GM23338 (cell line): Measurements from ENCODE around the gene KLLN. TPM values are rescaled to one million over a fixed set of nuclear protein-coding genes. Genes with fewer than 3 reads are reported as not detected.
A peak's percentile ranks its signal among the peaks of the same experiment; 100 is the strongest.

Experiments used
- ATAC-seq: fragments of 200-7000 bp; cut with Tn5 transposase; 3 replicates; pipeline ENCODE4 v1.9.1; 2020
- DNase-seq: peaks from one replicate; pipeline ENCODE4 v3.0.0-alpha.2; 2015; ENCODE audit warnings: low spot score
- H2AFZ ChIP-seq: fragments of 200-600 bp; sonication (generic); 2 replicates; pipeline ENCODE4 v1.8.0; 2016; ENCODE audit warnings: antibody characterized with exemption, mild to moderate bottlenecking, moderate library complexity
- H3F3A ChIP-seq: fragments of 200-600 bp; sonication (generic); replicated peaks from 2 replicates; pipeline ENCODE4 v1.8.0; 2017; ENCODE audit warnings: antibody characterized with exemption, mixed run types, low read depth
- H3K27ac ChIP-seq: fragments of 200-600 bp; sonication (generic); 2 replicates; pipeline ENCODE4 v1.6.1; 2016; ENCODE audit warnings: low read depth
- H3K27me3 ChIP-seq: fragments of 200-600 bp; sonication (generic); 2 replicates; pipeline ENCODE4 v1.8.0; 2016; ENCODE audit warnings: mild to moderate bottlenecking, mixed run types, moderate library complexity; ENCODE audit not compliant: insufficient read depth
- H3K36me3 ChIP-seq: fragments of 200-600 bp; sonication (generic); 2 replicates; pipeline ENCODE4 v1.8.0; 2016; ENCODE audit warnings: mild to moderate bottlenecking; ENCODE audit not compliant: insufficient read depth
- H3K4me1 ChIP-seq: fragments of 200-600 bp; sonication (generic); 2 replicates; pipeline ENCODE4 v1.8.0; 2016; ENCODE audit warnings: mild to moderate bottlenecking, moderate library complexity; ENCODE audit not compliant: insufficient read depth
- H3K4me2 ChIP-seq: fragments of 200-600 bp; sonication (generic); 2 replicates; pipeline ENCODE4 v1.7.1; 2017; ENCODE audit warnings: mixed run types
- H3K4me3 ChIP-seq: fragments of 200-600 bp; sonication (generic); 2 replicates; pipeline ENCODE4 v1.6.1; 2016; ENCODE audit warnings: mixed run types
- H3K79me2 ChIP-seq: fragments of 200-600 bp; sonication (generic); replicated peaks from 2 replicates; pipeline ENCODE4 v1.8.0; 2017; ENCODE audit warnings: mild to moderate bottlenecking; ENCODE audit not compliant: insufficient read depth
- H3K9me2 ChIP-seq: fragments of 200-600 bp; sonication (generic); 2 replicates; pipeline ENCODE4 v1.8.0; 2017; ENCODE audit not compliant: insufficient read depth
- H4K20me1 ChIP-seq: fragments of 200-600 bp; sonication (generic); replicated peaks from 2 replicates; pipeline ENCODE4 v1.8.0; 2017; ENCODE audit warnings: mild to moderate bottlenecking; ENCODE audit not compliant: insufficient read depth
- H3K27ac Mint-ChIP-seq: 2 replicates; pipeline ENCODE4 v1.8.0; 2020; ENCODE audit warnings: inconsistent platforms, mild to moderate bottlenecking, moderate library complexity, mixed read lengths
- H3K27me3 Mint-ChIP-seq: 3 replicates; pipeline ENCODE4 v1.8.0; 2022; ENCODE audit warnings: low read depth, mild to moderate bottlenecking, moderate library complexity, mixed read lengths, inconsistent platforms; ENCODE audit not compliant: insufficient read depth, poor library complexity
- H3K36me3 Mint-ChIP-seq: 3 replicates; pipeline ENCODE4 v1.8.0; 2021; ENCODE audit warnings: low read depth, mild to moderate bottlenecking, inconsistent platforms, moderate library complexity, mixed read lengths
- H3K4me1 Mint-ChIP-seq: 3 replicates; pipeline ENCODE4 v1.8.0; 2020; ENCODE audit warnings: mild to moderate bottlenecking, inconsistent platforms, mixed read lengths
- H3K4me3 Mint-ChIP-seq: 3 replicates; pipeline ENCODE4 v1.8.0; 2021; ENCODE audit warnings: moderate library complexity, mild to moderate bottlenecking, inconsistent platforms, mixed read lengths
- H3K9me3 Mint-ChIP-seq: 3 replicates; pipeline ENCODE4 v1.8.0; 2020; ENCODE audit warnings: moderate library complexity, mild to moderate bottlenecking, inconsistent platforms, mixed read lengths
- NANOG ChIP-seq: IDR thresholded peaks from 2 replicates; pipeline ENCODE4 v1.6.1; 2016; ENCODE audit warnings: antibody characterized with exemption, borderline replicate concordance
- polyA plus RNA-seq: library from polyadenylated mRNA; unstranded; fragments of >200 nt; fragmentation: Nextera tagmentation; extraction: Ambion mirVana; gene quantifications from 2 replicates; pipeline ENCODE4 v1.2.1, GENCODE V29; 2016
- total RNA-seq: library from RNA; depleted of rRNA; stranded (reverse); fragments of >200 nt; shearing (Covaris generic); gene quantifications from 2 replicates; pipeline ENCODE4 v1.2.3, GENCODE V29; 2014
- TF ChIP-seq, protein P1 (sequence below): IDR thresholded peaks from 2 replicates; pipeline ENCODE4 v1.6.1; 2016; ENCODE audit warnings: antibody characterized with exemption
- TF ChIP-seq, protein P2 (sequence below): IDR thresholded peaks from one replicate; pipeline ENCODE4 v1.6.1; 2018; ENCODE audit warnings: antibody characterized with exemption; ENCODE audit not compliant: unreplicated experiment
- TF ChIP-seq, protein P3 (sequence below): fragments of 250-450 bp; sonication (Bioruptor Pico); IDR thresholded peaks from 2 replicates; pipeline ENCODE4 v1.5.0; 2020; ENCODE audit warnings: mild to moderate bottlenecking, moderate library complexity

KLLN gene
- total and polyA plus RNA-seq, 2 experiments from 2014 or later, result 0.24 to 0.29 TPM

DNA sequence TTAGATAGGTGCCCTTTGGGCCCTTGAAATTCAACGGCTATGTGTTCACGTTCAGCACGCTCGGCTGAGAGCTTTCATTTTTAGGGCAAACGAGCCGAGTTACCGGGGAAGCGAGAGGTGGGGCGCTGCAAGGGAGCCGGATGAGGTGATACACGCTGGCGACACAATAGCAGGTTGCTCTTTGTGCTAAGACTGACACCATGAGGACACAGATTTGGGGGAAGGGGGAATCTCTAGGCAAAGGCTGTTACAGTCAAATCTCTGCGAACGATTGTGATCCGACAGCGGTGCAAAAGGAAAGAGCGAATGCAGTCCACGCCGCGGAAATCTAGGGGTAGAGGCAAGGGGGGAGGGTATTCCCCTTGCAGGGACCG is 667 bp downstream of the KLLN start:
- Mint-ChIP-seq H3K27me3 (peaks cover 10% of the 10 kb centered on the region), H3K4me3 (peak overlapping the region; percentile 95), H3K36me3 (peaks cover 9% of the 10 kb centered on the region; the same call in 2 of the 3 replicates), H3K27ac (peak overlapping the region; percentile 98), H3K4me1 (peaks cover 28% of the 10 kb centered on the region), H3K9me3 (peaks cover 5% of the 10 kb centered on the region)
- Histone ChIP-seq H3K36me3 (no peaks in the 10 kb centered on the region), H3K4me2 (peak overlapping the region; percentile 84), H3K9me2 (no peaks in the 10 kb centered on the region), H3K4me1 (peaks cover 30% of the 10 kb centered on the region), H3K79me2 (peaks cover 35% of the 10 kb centered on the region), H3F3A (peaks cover 7% of the 10 kb centered on the region; the same call in 1 of the 2 replicates), H4K20me1 (peaks cover 30% of the 10 kb centered on the region), H3K27me3 (no peaks in the 10 kb centered on the region), H2AFZ (0 out of 2 replicates have a peak overlapping the region, but pooled peaks have one; percentile 24), H3K4me3 (peak overlapping the region; percentile 87), H3K27ac (peak overlapping the region; percentile 97)
- TF ChIP-seq, protein P1, sequence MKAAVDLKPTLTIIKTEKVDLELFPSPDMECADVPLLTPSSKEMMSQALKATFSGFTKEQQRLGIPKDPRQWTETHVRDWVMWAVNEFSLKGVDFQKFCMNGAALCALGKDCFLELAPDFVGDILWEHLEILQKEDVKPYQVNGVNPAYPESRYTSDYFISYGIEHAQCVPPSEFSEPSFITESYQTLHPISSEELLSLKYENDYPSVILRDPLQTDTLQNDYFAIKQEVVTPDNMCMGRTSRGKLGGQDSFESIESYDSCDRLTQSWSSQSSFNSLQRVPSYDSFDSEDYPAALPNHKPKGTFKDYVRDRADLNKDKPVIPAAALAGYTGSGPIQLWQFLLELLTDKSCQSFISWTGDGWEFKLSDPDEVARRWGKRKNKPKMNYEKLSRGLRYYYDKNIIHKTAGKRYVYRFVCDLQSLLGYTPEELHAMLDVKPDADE, result no peak
- TF ChIP-seq, protein P2, sequence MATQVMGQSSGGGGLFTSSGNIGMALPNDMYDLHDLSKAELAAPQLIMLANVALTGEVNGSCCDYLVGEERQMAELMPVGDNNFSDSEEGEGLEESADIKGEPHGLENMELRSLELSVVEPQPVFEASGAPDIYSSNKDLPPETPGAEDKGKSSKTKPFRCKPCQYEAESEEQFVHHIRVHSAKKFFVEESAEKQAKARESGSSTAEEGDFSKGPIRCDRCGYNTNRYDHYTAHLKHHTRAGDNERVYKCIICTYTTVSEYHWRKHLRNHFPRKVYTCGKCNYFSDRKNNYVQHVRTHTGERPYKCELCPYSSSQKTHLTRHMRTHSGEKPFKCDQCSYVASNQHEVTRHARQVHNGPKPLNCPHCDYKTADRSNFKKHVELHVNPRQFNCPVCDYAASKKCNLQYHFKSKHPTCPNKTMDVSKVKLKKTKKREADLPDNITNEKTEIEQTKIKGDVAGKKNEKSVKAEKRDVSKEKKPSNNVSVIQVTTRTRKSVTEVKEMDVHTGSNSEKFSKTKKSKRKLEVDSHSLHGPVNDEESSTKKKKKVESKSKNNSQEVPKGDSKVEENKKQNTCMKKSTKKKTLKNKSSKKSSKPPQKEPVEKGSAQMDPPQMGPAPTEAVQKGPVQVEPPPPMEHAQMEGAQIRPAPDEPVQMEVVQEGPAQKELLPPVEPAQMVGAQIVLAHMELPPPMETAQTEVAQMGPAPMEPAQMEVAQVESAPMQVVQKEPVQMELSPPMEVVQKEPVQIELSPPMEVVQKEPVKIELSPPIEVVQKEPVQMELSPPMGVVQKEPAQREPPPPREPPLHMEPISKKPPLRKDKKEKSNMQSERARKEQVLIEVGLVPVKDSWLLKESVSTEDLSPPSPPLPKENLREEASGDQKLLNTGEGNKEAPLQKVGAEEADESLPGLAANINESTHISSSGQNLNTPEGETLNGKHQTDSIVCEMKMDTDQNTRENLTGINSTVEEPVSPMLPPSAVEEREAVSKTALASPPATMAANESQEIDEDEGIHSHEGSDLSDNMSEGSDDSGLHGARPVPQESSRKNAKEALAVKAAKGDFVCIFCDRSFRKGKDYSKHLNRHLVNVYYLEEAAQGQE, result no peak
- TF ChIP-seq, protein P3, sequence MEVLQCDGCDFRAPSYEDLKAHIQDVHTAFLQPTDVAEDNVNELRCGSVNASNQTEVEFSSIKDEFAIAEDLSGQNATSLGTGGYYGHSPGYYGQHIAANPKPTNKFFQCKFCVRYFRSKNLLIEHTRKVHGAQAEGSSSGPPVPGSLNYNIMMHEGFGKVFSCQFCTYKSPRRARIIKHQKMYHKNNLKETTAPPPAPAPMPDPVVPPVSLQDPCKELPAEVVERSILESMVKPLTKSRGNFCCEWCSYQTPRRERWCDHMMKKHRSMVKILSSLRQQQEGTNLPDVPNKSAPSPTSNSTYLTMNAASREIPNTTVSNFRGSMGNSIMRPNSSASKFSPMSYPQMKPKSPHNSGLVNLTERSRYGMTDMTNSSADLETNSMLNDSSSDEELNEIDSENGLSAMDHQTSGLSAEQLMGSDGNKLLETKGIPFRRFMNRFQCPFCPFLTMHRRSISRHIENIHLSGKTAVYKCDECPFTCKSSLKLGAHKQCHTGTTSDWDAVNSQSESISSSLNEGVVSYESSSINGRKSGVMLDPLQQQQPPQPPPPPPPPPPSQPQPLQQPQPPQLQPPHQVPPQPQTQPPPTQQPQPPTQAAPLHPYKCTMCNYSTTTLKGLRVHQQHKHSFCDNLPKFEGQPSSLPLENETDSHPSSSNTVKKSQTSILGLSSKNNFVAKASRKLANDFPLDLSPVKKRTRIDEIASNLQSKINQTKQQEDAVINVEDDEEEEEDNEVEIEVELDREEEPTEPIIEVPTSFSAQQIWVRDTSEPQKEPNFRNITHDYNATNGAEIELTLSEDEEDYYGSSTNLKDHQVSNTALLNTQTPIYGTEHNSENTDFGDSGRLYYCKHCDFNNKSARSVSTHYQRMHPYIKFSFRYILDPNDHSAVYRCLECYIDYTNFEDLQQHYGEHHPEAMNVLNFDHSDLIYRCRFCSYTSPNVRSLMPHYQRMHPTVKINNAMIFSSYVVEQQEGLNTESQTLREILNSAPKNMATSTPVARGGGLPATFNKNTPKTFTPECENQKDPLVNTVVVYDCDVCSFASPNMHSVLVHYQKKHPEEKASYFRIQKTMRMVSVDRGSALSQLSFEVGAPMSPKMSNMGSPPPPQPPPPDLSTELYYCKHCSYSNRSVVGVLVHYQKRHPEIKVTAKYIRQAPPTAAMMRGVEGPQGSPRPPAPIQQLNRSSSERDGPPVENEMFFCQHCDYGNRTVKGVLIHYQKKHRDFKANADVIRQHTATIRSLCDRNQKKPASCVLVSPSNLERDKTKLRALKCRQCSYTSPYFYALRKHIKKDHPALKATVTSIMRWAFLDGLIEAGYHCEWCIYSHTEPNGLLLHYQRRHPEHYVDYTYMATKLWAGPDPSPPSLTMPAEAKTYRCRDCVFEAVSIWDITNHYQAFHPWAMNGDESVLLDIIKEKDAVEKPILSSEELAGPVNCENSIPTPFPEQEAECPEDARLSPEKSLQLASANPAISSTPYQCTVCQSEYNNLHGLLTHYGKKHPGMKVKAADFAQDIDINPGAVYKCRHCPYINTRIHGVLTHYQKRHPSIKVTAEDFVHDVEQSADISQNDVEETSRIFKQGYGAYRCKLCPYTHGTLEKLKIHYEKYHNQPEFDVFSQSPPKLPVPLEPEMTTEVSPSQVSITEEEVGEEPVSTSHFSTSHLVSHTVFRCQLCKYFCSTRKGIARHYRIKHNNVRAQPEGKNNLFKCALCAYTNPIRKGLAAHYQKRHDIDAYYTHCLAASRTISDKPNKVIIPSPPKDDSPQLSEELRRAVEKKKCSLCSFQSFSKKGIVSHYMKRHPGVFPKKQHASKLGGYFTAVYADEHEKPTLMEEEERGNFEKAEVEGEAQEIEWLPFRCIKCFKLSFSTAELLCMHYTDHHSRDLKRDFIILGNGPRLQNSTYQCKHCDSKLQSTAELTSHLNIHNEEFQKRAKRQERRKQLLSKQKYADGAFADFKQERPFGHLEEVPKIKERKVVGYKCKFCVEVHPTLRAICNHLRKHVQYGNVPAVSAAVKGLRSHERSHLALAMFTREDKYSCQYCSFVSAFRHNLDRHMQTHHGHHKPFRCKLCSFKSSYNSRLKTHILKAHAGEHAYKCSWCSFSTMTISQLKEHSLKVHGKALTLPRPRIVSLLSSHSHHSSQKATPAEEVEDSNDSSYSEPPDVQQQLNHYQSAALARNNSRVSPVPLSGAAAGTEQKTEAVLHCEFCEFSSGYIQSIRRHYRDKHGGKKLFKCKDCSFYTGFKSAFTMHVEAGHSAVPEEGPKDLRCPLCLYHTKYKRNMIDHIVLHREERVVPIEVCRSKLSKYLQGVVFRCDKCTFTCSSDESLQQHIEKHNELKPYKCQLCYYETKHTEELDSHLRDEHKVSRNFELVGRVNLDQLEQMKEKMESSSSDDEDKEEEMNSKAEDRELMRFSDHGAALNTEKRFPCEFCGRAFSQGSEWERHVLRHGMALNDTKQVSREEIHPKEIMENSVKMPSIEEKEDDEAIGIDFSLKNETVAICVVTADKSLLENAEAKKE (CRISPR knock-in tag), result no peak
- TF ChIP-seq NANOG, result no peak
- DNase-seq (no peak), ATAC-seq (peak; percentile 8)
